ENCODE measurements around the gene CSNK2A2.
A peak's percentile ranks its signal among the peaks of the same experiment; 100 is the strongest.

Gene CSNK2A2

GRCh38 chr16:58137581-58137980, 60.3 kb downstream of the CSNK2A2 start:
- no peak for DNase-seq

- DNase-seq = peak; percentile 96
Observed at GRCh38 chr16:58129097-58129936, 68.6 kb downstream of the CSNK2A2 start, which contains the start of gene CFAP20. Gene CFAP20, minus strand, starts transcription at chr16:58129381. Its CDS starts 266 bp downstream, at chr16:58129115.

GRCh38 chr16:58128711-58129096, 69.2 kb downstream of the CSNK2A2 start:
- no peak for DNase-seq

GRCh38 chr16:58128181-58128631, 69.7 kb downstream of the CSNK2A2 start:
- DNase-seq = no peak

- DNase-seq = no peak
Observed at GRCh38 chr16:58127634-58128033, 70.3 kb downstream of the CSNK2A2 start.

- no peak for DNase-seq
Observed at GRCh38 chr16:58127033-58127556, 70.8 kb downstream of the CSNK2A2 start.

GRCh38 chr16:58126451-58126961, 71.4 kb downstream of the CSNK2A2 start:
- no peak for DNase-seq

- DNase-seq = no peak
Observed at GRCh38 chr16:58125781-58126335, 72.0 kb downstream of the CSNK2A2 start.

- DNase-seq = no peak
Observed at GRCh38 chr16:58125041-58125440, 72.9 kb downstream of the CSNK2A2 start.

- DNase-seq = no peak
Observed at GRCh38 chr16:58124601-58124915, 73.3 kb downstream of the CSNK2A2 start.

- DNase-seq = no peak
Observed at GRCh38 chr16:58123896-58124600, 73.9 kb downstream of the CSNK2A2 start.

- no peak for DNase-seq
Observed at GRCh38 chr16:58121132-58121531, 76.8 kb downstream of the CSNK2A2 start.

GRCh38 chr16:58120234-58120633, 77.7 kb downstream of the CSNK2A2 start:
- DNase-seq = no peak

GRCh38 chr16:58119509-58119845, 78.4 kb downstream of the CSNK2A2 start:
- DNase-seq = no peak

GRCh38 chr16:58118801-58119508, 79.0 kb downstream of the CSNK2A2 start:
- no peak for DNase-seq

- no peak for DNase-seq
Observed at GRCh38 chr16:58116529-58116928, 81.4 kb downstream of the CSNK2A2 start.

- no peak for DNase-seq
Observed at GRCh38 chr16:58116081-58116480, 81.8 kb downstream of the CSNK2A2 start.

- DNase-seq = no peak
Observed at GRCh38 chr16:58114827-58115825, 82.8 kb downstream of the CSNK2A2 start.

- DNase-seq = no peak
Observed at GRCh38 chr16:58111302-58111627, 86.6 kb downstream of the CSNK2A2 start.

- DNase-seq = no peak
Observed at GRCh38 chr16:58110571-58111301, 87.2 kb downstream of the CSNK2A2 start.

- no peak for DNase-seq
Observed at GRCh38 chr16:58109881-58110280, 88.0 kb downstream of the CSNK2A2 start.
